ENCODE results near the gene CERS2. TPM values are rescaled to one million over a fixed set of nuclear protein-coding genes. Genes with fewer than 3 reads are reported as not detected.

CERS2 gene
- total and polyA plus RNA-seq, 2 of the 13 experiments (the other 11 are each of a cell fraction or from before 2014, with no cell fraction given), result 269 to 298 TPM

DNA sequence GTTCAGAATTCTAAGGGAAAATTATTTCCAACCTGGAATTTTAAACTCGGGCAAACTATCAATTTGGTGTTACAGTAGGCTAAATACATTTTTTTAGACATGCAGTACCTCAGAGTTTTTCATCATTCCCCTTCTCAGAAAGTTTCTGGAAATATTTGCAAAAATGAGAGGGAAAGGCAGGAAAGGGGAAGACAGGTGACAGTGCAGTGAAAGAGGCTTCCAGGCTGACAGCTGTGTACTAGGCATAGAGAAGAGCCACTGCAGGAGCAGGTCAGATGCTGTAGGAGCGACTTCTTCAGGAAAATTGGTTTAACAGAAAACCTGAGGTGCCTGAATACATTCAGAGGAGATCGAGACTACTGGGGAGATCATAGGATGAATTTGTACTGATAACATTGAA is 19.9 kb downstream of the CERS2 start:
- ChIA-PET POLR2A (interaction anchor here (3.2 kb wide), 1 partner anchor 17 kb away, joined by 21 read pairs; no protein-coding TSS in a partner anchor), CTCF (ENCODE audit: low intra/inter-chr PET ratio, low total read pairs) (interaction anchor here (2.4 kb wide), 1 partner anchor 25 kb away, joined by 7 read pairs; no protein-coding TSS in a partner anchor)
- no peaks in the 10 kb centered on the region for H3K9me3 ChIP-seq (ENCODE audit: low read length)
- no peaks in the 10 kb centered on the region for H3K4me1 ChIP-seq (ENCODE audit: insufficient read depth, low read length)
- intact Hi-C loops (cut with micrococcal nuclease; ENCODE audit: unreplicated experiment), result no loop called here
- H3K9ac ChIP-seq (ENCODE audit: insufficient read depth, low read depth, low read length), result no peak overlapping the region
- BruUV-seq (replicated peaks), result no TSS peak
- FAIRE-seq (no peak), ATAC-seq (no peak), DNase-seq (ENCODE audit: low spot score) (no peak)
- H2AFZ ChIP-seq (ENCODE audit: low read length), result no peak overlapping the region
- WGBS (ENCODE audit: low lambda C conversion rate), result 97% methylated on average over 3 of the region's 3 CpGs
- no peaks in the 10 kb centered on the region for H4K20me1 ChIP-seq (ENCODE audit: insufficient read depth, low read length)
- no peak overlapping the region for H3K4me2 ChIP-seq (ENCODE audit: low read depth, low read length)
- no peaks in the 10 kb centered on the region for H3K79me2 ChIP-seq (ENCODE audit: insufficient read depth, low read length)
- in situ Hi-C loops (cut with HindIII; ENCODE audit: extremely low pct_ligation_motif_present, low pct_unique_long_range_greater_than_20kb), result no loop called here
- H3K4me3 ChIP-seq (replicated peaks in 1 of 3; ENCODE audit: insufficient read depth in 1 of 3, low read depth in 2 of 3, low read length in 3 of 3), result no peak overlapping the region
- peaks cover 14 to 47% of the 10 kb centered on the region in 2 experiments for H3K36me3 ChIP-seq (replicated peaks in 1 of 2; ENCODE audit: control insufficient read depth in 1 of 2, insufficient read depth in 2 of 2, low read length in 2 of 2)
- no peaks in the 10 kb centered on the region for H3K27me3 ChIP-seq (ENCODE audit: control insufficient read depth in 1 of 2, insufficient read depth in 2 of 2, low read length in 2 of 2)
- no peak overlapping the region for H3K27ac ChIP-seq (ENCODE audit: extremely low read length, insufficient read depth, low read length)
- TF ChIP-seq, protein P1, sequence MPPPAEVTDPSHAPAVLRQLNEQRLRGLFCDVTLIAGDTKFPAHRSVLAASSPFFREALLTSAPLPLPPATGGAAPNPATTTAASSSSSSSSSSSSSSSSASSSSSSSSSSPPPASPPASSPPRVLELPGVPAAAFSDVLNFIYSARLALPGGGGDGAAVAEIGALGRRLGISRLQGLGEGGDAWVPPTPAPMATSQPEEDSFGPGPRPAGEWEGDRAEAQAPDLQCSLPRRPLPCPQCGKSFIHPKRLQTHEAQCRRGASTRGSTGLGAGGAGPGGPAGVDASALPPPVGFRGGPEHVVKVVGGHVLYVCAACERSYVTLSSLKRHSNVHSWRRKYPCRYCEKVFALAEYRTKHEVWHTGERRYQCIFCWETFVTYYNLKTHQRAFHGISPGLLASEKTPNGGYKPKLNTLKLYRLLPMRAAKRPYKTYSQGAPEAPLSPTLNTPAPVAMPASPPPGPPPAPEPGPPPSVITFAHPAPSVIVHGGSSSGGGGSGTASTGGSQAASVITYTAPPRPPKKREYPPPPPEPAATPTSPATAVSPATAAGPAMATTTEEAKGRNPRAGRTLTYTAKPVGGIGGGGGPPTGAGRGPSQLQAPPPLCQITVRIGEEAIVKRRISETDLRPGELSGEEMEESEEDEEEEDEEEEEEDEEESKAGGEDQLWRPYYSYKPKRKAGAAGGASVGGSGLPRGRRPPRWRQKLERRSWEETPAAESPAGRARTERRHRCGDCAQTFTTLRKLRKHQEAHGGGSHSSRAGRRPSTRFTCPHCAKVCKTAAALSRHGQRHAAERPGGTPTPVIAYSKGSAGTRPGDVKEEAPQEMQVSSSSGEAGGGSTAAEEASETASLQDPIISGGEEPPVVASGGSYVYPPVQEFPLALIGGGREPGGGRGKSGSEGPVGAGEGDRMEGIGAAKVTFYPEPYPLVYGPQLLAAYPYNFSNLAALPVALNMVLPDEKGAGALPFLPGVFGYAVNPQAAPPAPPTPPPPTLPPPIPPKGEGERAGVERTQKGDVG (CRISPR knock-in tag; IDR thresholded peaks at IDR 0.05; ENCODE audit: borderline replicate concordance), result no peak
- no peak for TF ChIP-seq NR2F6 (IDR thresholded peaks at IDR 0.05)
- TF ChIP-seq NR2F6 (CRISPR knock-in tag; IDR thresholded peaks at IDR 0.05), result no peak
- TF ChIP-seq NR2C2 (CRISPR knock-in tag; IDR thresholded peaks at IDR 0.05; ENCODE audit: borderline replicate concordance), result no peak
- no peak for TF ChIP-seq ZNF567 (CRISPR knock-in tag; IDR thresholded peaks at IDR 0.05; ENCODE audit: borderline replicate concordance)
- no peak for TF ChIP-seq ZNF335 (CRISPR knock-in tag; IDR thresholded peaks at IDR 0.05)
